Esophagus muscularis mucosa (tissue), 4 donors: ENCODE results near the gene FGF12. TPM values are rescaled to one million over a fixed set of nuclear protein-coding genes. Genes with fewer than 3 reads are reported as not detected.

Source experiments
- DNase-seq: peaks from one replicate; pipeline ENCODE4 v3.0.0-alpha.2; 2017; ENCODE audit errors: extremely low spot score
- H3K27ac ChIP-seq, 4 donors: fragments of 200-600 bp; sonication (generic); replicated peaks in 1 of 4; 1 replicate in 3 of 4; 2 replicates in 1 of 4; pipeline ENCODE4 v1.5.1; 2016 to 2019; ENCODE audit warnings: mild to moderate bottlenecking in 1 of 4
- H3K27me3 ChIP-seq, 4 donors: fragments of 200-600 bp; sonication (generic); one replicate each; pipeline versions ENCODE4 v1.5.1 to v1.6.0; 2016 to 2019
- H3K36me3 ChIP-seq, 4 donors: fragments of 200-600 bp; sonication (generic); one replicate each; pipeline ENCODE4 v1.5.1; 2016 to 2019
- H3K4me1 ChIP-seq, 4 donors: fragments of 200-600 bp; sonication (generic); one replicate each; pipeline ENCODE4 v1.5.1; 2016 to 2019
- H3K4me3 ChIP-seq, 4 donors: fragments of 200-600 bp; sonication (generic); 1 replicate in 2 of 4; 2 replicates in 2 of 4; pipeline ENCODE4 v1.5.1; 2016 to 2019; ENCODE audit warnings: mild to moderate bottlenecking in 4 of 4, moderate library complexity in 1 of 4
- H3K9me3 ChIP-seq, 4 donors: fragments of 200-600 bp; sonication (generic); 1 replicate in 3 of 4; 2 replicates in 1 of 4; pipeline ENCODE4 v1.5.1; 2016 to 2019
- CTCF ChIP-seq, 3 experiments: fragments of 200-600 bp in 2 of 3; fragments of 450-650 bp in 1 of 3; sonication (generic) in 2 of 3; IDR thresholded peaks; one replicate each; pipeline ENCODE4 v1.5.1; 2017 to 2019; ENCODE audit warnings: antibody characterized with exemption in 3 of 3, mild to moderate bottlenecking in 2 of 3, moderate library complexity in 1 of 3
- EP300 ChIP-seq: sonication (generic); formaldehyde crosslinking; IDR thresholded peaks from one replicate; pipeline ENCODE4 v1.6.1; 2017; ENCODE audit warnings: antibody characterized with exemption
- POLR2A ChIP-seq: fragments of 450-650 bp; IDR thresholded peaks from one replicate; pipeline ENCODE4 v1.6.1; 2017; ENCODE audit warnings: antibody characterized with exemption, moderate library complexity, mild to moderate bottlenecking, low read depth
- POLR2AphosphoS5 ChIP-seq, 2 donors: sonication (generic); formaldehyde crosslinking; IDR thresholded peaks; one replicate each; pipeline ENCODE4 v1.6.1; 2017; ENCODE audit warnings: antibody characterized with exemption in 2 of 2
- WGBS: methylation state at CpG from one replicate; pipeline ENCODE4 v1.1.5; 2018; 5-methylcytosine and 5-hydroxymethylcytosine counted together
- intact Hi-C: fragments of 100-400 bp; cut with DNase I; formaldehyde crosslinking; loops from one replicate; pipeline ENCODE4 v1.15.1; 2023
- total RNA-seq, 4 donors: library from RNA; depleted of rRNA; stranded (reverse); fragments of >200 nt; gene quantifications; one replicate each; pipeline versions ENCODE4 v1.1.0 to v1.2.1, GENCODE V29; 2016

FGF12 gene
- total RNA-seq, 4 donors from 2014 or later, result 4.6 to 19.5 (median 10.2) TPM

- no peak for TF ChIP-seq POLR2A
- TF ChIP-seq EP300, result no peak
- TF ChIP-seq POLR2AphosphoS5 (IDR thresholded peaks at IDR 0.05), result no peak
- TF ChIP-seq CTCF (IDR thresholded peaks at IDR 0.05), result no peak
- Histone ChIP-seq H3K36me3 (no peaks in the 10 kb centered on the region), H3K4me3 (no peak overlapping the region), H3K9me3 (no peaks in the 10 kb centered on the region), H3K27ac (no peak overlapping the region), H3K27me3 (no peaks in the 10 kb centered on the region), H3K4me1 (peaks cover 0 to 4% (median 0%) of the 10 kb centered on the region in 4 donors)
- WGBS, result 78% methylated on average over 4 of the region's 4 CpGs
- DNase-seq, result no peak
- intact Hi-C loops, result no loop called here
Observed at GRCh38 chr3:192490720-192491119, 236.6 kb downstream of the FGF12 start.

- no peak for TF ChIP-seq EP300
- no peak for TF ChIP-seq CTCF (IDR thresholded peaks at IDR 0.05)
- TF ChIP-seq POLR2AphosphoS5 (IDR thresholded peaks at IDR 0.05), result no peak
- no peak for TF ChIP-seq POLR2A
- no peak for DNase-seq
- Histone ChIP-seq H3K27me3 (no peaks in the 10 kb centered on the region), H3K4me1 (peaks cover 0 to 4% (median 0%) of the 10 kb centered on the region in 4 donors), H3K4me3 (no peak overlapping the region), H3K27ac (no peak overlapping the region), H3K36me3 (no peaks in the 10 kb centered on the region), H3K9me3 (no peaks in the 10 kb centered on the region)
- intact Hi-C loops, result no loop called here
- 79% methylated on average over 2 of the region's 2 CpGs for WGBS
Observed at GRCh38 chr3:192489579-192489978, 237.8 kb downstream of the FGF12 start.

- DNase-seq, result no peak
Observed at GRCh38 chr3:192487033-192487432, 240.3 kb downstream of the FGF12 start.

GRCh38 chr3:192482809-192483208, 244.5 kb downstream of the FGF12 start:
- intact Hi-C loops, result no loop called here
- H3K4me1 ChIP-seq, result no peaks in the 10 kb centered on the region
- WGBS, result 51% methylated on average over 2 of the region's 2 CpGs
- no peak for DNase-seq
- no peak overlapping the region for H3K27ac ChIP-seq
- no peaks in the 10 kb centered on the region for H3K9me3 ChIP-seq
- no peak for TF ChIP-seq POLR2A
- TF ChIP-seq POLR2AphosphoS5 (IDR thresholded peaks at IDR 0.05), result no peak
- TF ChIP-seq EP300, result no peak
- no peak for TF ChIP-seq CTCF (IDR thresholded peaks at IDR 0.05)
- no peaks in the 10 kb centered on the region for H3K27me3 ChIP-seq
- no peaks in the 10 kb centered on the region for H3K36me3 ChIP-seq
- H3K4me3 ChIP-seq, result no peak overlapping the region

More at GRCh38 chr3:192487033-192487432, 240.3 kb downstream of the FGF12 start:
- no peaks in the 10 kb centered on the region for H3K36me3 ChIP-seq
- no peak overlapping the region for H3K27ac ChIP-seq
- no peaks in the 10 kb centered on the region for H3K27me3 ChIP-seq
- no peaks in the 10 kb centered on the region for H3K4me1 ChIP-seq
- TF ChIP-seq CTCF (IDR thresholded peaks at IDR 0.05), result no peak
- no peak for TF ChIP-seq POLR2AphosphoS5 (IDR thresholded peaks at IDR 0.05)
- TF ChIP-seq EP300, result no peak
- TF ChIP-seq POLR2A, result no peak
- H3K4me3 ChIP-seq, result no peak overlapping the region
- intact Hi-C loops, result no loop called here
- WGBS, result 60% methylated on average over 3 of the region's 3 CpGs
- no peaks in the 10 kb centered on the region for H3K9me3 ChIP-seq

- no peak for DNase-seq
- no peak overlapping the region for H3K4me3 ChIP-seq
- 83% methylated on average over 7 of the region's 7 CpGs for WGBS
- no peaks in the 10 kb centered on the region for H3K9me3 ChIP-seq
- intact Hi-C loops, result no loop called here
- H3K36me3 ChIP-seq, result no peaks in the 10 kb centered on the region
- TF ChIP-seq CTCF (IDR thresholded peaks at IDR 0.05) (no peak), POLR2A (no peak), EP300 (no peak), POLR2AphosphoS5 (IDR thresholded peaks at IDR 0.05) (no peak)
- no peak overlapping the region for H3K27ac ChIP-seq
- no peaks in the 10 kb centered on the region for H3K27me3 ChIP-seq
- no peaks in the 10 kb centered on the region for H3K4me1 ChIP-seq
Observed at GRCh38 chr3:192482391-192482790, 244.9 kb downstream of the FGF12 start.
